Uterus (tissue), 4 donors: ENCODE results near the gene RTCA. TPM values are rescaled to one million over a fixed set of nuclear protein-coding genes. Genes with fewer than 3 reads are reported as not detected.

ENCODE experiments used
- DNase-seq, 2 donors: peaks; one replicate each; pipeline ENCODE4 v3.0.0-alpha.2; 2019 to 2020
- H3K27ac ChIP-seq, 2 donors: fragments of 200-600 bp; sonication (generic); 1 replicate in 1 of 2; 2 replicates in 1 of 2; pipeline ENCODE4 v1.5.1; 2016 to 2018
- H3K27me3 ChIP-seq, 2 donors: fragments of 200-600 bp; sonication (generic); one replicate each; pipeline ENCODE4 v1.5.1; 2018 to 2019; ENCODE audit warnings: control low read depth in 1 of 2
- H3K36me3 ChIP-seq, 2 donors: fragments of 200-600 bp; sonication (generic); one replicate each; pipeline ENCODE4 v1.5.1; 2019; ENCODE audit warnings: control low read depth in 1 of 2
- H3K4me1 ChIP-seq, 2 donors: fragments of 200-600 bp; sonication (generic); one replicate each; pipeline ENCODE4 v1.5.1; 2018 to 2019; ENCODE audit warnings: control low read depth in 1 of 2
- H3K4me3 ChIP-seq, 2 donors: fragments of 200-600 bp; sonication (generic); 1 replicate in 1 of 2; 2 replicates in 1 of 2; pipeline ENCODE4 v1.5.1; 2018 to 2019; ENCODE audit warnings: mild to moderate bottlenecking in 1 of 2
- H3K9me3 ChIP-seq, 2 donors: fragments of 200-600 bp; sonication (generic); one replicate each; pipeline ENCODE4 v1.5.1; 2019; ENCODE audit warnings: control low read depth in 1 of 2
- POLR2A ChIP-seq, 2 donors: fragments of 450-650 bp; IDR thresholded peaks; one replicate each; pipeline ENCODE4 v1.6.1; 2016; ENCODE audit warnings: antibody characterized with exemption in 2 of 2, mild to moderate bottlenecking in 1 of 2, moderate library complexity in 1 of 2
- intact Hi-C: fragments of 100-400 bp; cut with DNase I; formaldehyde crosslinking; loops from one replicate; pipeline ENCODE4 v1.15.1; 2023; ENCODE audit warnings: low total_unique reads
- total RNA-seq, 4 donors: library from RNA; depleted of rRNA in 3 of 4; stranded (reverse); fragments of >200 nt in 3 of 4; gene quantifications; one replicate each; pipeline versions ENCODE4 v1.1.0 to v1.2.4, GENCODE V29; 2014 to 2023
- TF ChIP-seq, protein P1 (sequence below), 4 experiments: fragments of 200-600 bp in 2 of 4; fragments of 450-650 bp in 2 of 4; sonication (generic) in 2 of 4; IDR thresholded peaks; one replicate each; pipeline ENCODE4 v1.5.1; 2016 to 2019; ENCODE audit warnings: antibody characterized with exemption in 4 of 4, mild to moderate bottlenecking in 2 of 4, moderate library complexity in 1 of 4
- donor health status: DM: yes; HTN: yes; CAD: no.

RTCA gene
- total RNA-seq = 10 to 100 TPM in 3 of 4 donors, 1 to 10 TPM in 1; 8.7 to 29.5 (median 14.8) TPM

DNA sequence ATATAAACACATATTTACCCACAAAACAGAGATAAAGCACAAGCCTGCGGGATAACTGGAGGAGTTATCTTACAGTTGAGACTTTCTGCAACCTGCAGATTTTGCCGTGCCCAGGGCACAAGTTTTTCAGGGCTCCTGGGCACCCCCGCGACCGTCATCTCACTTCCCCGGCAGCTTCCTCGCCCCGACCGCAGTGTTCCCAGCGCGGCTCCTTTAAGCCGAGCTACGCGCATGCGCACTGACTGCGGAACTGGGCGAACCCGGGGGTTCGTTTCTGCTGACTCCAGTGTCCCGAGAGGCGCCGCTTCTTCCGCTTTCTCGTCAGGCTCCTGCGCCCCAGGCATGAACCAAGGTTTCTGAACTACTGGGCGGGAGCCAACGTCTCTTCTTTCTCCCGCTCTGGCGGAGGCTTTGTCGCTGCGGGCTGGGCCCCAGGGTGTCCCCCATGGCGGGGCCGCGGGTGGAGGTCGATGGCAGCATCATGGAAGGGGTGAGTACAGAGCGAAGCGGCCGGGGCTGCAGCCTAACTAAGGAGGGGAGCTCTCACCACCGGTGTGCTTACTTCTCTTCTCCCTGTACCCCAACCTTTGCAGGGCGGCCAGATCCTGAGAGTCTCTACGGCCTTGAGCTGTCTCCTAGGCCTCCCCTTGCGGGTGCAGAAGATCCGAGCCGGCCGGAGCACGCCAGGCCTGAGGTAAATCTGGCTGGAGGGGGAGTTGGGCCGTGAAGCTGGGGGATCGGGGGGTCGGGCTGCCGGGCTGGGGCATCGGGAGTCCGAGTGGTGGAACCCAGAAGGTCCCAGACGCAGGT, at the start of gene RTCA:
TSS of gene RTCA (plus strand) at position 286 of the 810 bp plus-strand sequence. CDS start at position 446, 160 bp downstream.
- H3K36me3 ChIP-seq = no peaks in the 10 kb centered on the region
- intact Hi-C loops = no loop called here
- H3K4me3 ChIP-seq = peak within 1 kb of the TSS; percentile 68 to 99
- no peaks in the 10 kb centered on the region for H3K4me1 ChIP-seq
- peak within 1 kb of the TSS; percentile 79 to 83 for H3K27ac ChIP-seq
- H3K27me3 ChIP-seq = no peaks in the 10 kb centered on the region
- TF ChIP-seq, protein P1, sequence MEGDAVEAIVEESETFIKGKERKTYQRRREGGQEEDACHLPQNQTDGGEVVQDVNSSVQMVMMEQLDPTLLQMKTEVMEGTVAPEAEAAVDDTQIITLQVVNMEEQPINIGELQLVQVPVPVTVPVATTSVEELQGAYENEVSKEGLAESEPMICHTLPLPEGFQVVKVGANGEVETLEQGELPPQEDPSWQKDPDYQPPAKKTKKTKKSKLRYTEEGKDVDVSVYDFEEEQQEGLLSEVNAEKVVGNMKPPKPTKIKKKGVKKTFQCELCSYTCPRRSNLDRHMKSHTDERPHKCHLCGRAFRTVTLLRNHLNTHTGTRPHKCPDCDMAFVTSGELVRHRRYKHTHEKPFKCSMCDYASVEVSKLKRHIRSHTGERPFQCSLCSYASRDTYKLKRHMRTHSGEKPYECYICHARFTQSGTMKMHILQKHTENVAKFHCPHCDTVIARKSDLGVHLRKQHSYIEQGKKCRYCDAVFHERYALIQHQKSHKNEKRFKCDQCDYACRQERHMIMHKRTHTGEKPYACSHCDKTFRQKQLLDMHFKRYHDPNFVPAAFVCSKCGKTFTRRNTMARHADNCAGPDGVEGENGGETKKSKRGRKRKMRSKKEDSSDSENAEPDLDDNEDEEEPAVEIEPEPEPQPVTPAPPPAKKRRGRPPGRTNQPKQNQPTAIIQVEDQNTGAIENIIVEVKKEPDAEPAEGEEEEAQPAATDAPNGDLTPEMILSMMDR (IDR thresholded peaks at IDR 0.05) = peak in 1 of 4 experiments; percentile 8
- peak; percentile 54 to 83 for TF ChIP-seq POLR2A (IDR thresholded peaks at IDR 0.05)
- H3K9me3 ChIP-seq = no peaks in the 10 kb centered on the region
- peak; percentile 93 to 96 for DNase-seq

DNA sequence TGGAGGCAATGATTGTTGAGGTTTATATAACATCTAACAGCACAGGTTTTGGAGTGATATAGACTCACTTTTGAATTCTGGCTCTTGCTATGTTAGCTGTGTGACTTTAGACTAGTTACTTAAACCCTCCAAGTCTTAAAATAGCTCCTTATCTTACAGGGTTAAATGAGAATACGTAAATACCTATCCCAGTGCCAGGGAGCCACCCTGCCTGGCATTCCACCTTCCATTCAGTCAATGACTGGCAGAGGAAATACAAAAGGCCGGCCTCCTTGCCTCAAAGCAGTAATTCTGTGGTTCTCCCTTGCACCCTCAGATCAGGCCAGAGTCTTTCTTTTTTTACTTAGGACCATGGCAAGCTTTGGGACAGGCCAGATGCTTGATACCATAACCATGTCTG, 48.2 kb upstream of the RTCA start:
- Histone ChIP-seq H3K4me3 (no peak overlapping the region), H3K9me3 (no peaks in the 10 kb centered on the region), H3K36me3 (no peaks in the 10 kb centered on the region), H3K27ac (no peak overlapping the region), H3K4me1 (no peaks in the 10 kb centered on the region), H3K27me3 (no peaks in the 10 kb centered on the region)
- no peak for DNase-seq
- TF ChIP-seq, protein P1 (IDR thresholded peaks at IDR 0.05) = no peak
- TF ChIP-seq POLR2A (IDR thresholded peaks at IDR 0.05) = no peak
- intact Hi-C loops = no loop called here

DNA sequence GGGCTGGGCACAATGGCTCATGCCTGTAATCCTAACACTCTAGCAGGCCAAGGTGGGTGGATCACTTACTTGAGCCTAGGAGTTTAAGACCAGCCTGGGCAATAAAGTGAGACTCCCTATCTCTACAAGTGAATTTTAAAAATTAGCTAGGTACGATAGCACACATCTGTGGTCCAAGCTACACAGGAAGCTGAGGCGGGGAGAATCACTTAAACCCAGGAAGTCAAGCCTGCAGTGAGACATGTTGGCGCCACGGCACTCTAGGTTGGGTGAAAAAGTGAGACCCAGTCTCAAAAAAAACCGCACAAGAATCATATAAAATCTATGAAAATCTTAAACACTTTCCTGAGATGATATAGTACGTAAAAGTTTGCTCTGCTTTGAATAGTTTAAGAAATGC, 46.6 kb upstream of the RTCA start:
- DNase-seq = no peak
- Histone ChIP-seq H3K4me3 (no peak overlapping the region), H3K27ac (no peak overlapping the region), H3K4me1 (no peaks in the 10 kb centered on the region), H3K36me3 (no peaks in the 10 kb centered on the region), H3K27me3 (no peaks in the 10 kb centered on the region), H3K9me3 (no peaks in the 10 kb centered on the region)
- TF ChIP-seq POLR2A (IDR thresholded peaks at IDR 0.05) = no peak
- TF ChIP-seq, protein P1 (IDR thresholded peaks at IDR 0.05) = no peak
- intact Hi-C loops = no loop called here

DNA sequence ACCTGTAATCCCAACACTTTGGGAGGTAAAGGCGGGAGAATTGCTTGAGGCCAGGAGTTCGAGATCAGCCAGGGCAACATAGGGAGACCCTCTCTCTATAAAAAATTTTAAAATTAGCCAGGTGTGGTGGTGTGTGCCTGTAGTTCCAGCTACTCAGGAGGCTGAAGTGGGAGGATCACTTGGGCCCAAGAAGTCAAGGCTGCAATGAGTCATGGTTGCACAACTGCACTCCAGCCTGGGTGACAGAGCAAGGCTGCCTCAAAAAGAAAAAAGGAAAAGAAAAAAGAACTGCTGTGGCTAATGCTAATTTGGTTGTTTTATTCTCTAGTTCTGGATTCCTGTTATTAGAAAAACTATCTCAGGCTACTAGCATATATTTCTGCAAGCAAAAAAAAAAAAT, 46.1 kb upstream of the RTCA start:
- no peak overlapping the region for H3K4me3 ChIP-seq
- H3K27ac ChIP-seq = no peak overlapping the region
- H3K27me3 ChIP-seq = no peaks in the 10 kb centered on the region
- no peaks in the 10 kb centered on the region for H3K9me3 ChIP-seq
- H3K36me3 ChIP-seq = no peaks in the 10 kb centered on the region
- no peaks in the 10 kb centered on the region for H3K4me1 ChIP-seq
- TF ChIP-seq, protein P1 (IDR thresholded peaks at IDR 0.05) = no peak
- TF ChIP-seq POLR2A (IDR thresholded peaks at IDR 0.05) = no peak
- intact Hi-C loops = no loop called here
- DNase-seq = no peak

DNA sequence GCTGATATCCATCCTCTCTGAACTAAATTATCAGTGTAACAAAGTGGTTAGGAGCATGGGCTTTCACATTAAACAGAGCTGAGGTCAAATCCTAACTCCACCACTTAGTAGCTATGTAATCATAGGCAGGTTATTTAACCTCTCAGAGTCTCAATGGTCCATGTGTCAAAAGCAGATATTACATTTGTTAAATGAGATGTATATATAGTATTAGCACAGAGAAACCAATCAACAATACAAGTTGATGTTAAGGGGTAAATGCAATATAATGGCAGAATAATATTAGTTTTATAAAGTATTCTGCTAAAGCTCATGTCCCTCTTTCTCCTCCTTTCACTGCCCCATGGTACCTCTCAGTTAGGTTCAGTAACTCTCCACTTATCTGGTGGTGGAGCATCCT, 43.6 kb upstream of the RTCA start:
- Histone ChIP-seq H3K4me3 (no peak overlapping the region), H3K9me3 (no peaks in the 10 kb centered on the region), H3K27me3 (no peaks in the 10 kb centered on the region), H3K27ac (no peak overlapping the region), H3K4me1 (no peaks in the 10 kb centered on the region), H3K36me3 (peaks cover 0 to 1% of the 10 kb centered on the region in 2 donors)
- DNase-seq = no peak
- intact Hi-C loops = no loop called here
- TF ChIP-seq, protein P1 (IDR thresholded peaks at IDR 0.05) = no peak
- no peak for TF ChIP-seq POLR2A (IDR thresholded peaks at IDR 0.05)
